ENCODE data around the gene SLC2A4. TPM values are rescaled to one million over a fixed set of nuclear protein-coding genes. Genes with fewer than 3 reads are reported as not detected.
A peak's percentile ranks its signal among the peaks of the same experiment; 100 is the strongest.

Gene SLC2A4
- total and polyA plus RNA-seq, 2 donors from 2014 or later = 2.8 to 4.2 TPM

GRCh38 chr17:7296189-7296861, 14.8 kb downstream of the SLC2A4 start:
- FAIRE-seq (no peak), DNase-seq (peak; percentile 85 to 94 (median 90))
- Histone ChIP-seq H3K27me3 (ENCODE audit: control insufficient read depth, insufficient read depth, low read length) (peaks cover 3% of the 10 kb centered on the region), H3K27ac (ENCODE audit: low read depth in 2 of 2, low read length in 2 of 2) (peak overlapping the region in 1 of 2 donors; percentile 41), H3K4me1 (ENCODE audit: control insufficient read depth in 2 of 3, insufficient read depth in 2 of 3, low read depth in 1 of 3, low read length in 3 of 3) (peaks cover 0 to 15% (median 14%) of the 10 kb centered on the region in 3 donors), H3K9me3 (ENCODE audit: control insufficient read depth in 2 of 3, insufficient read depth in 1 of 3, low read length in 3 of 3) (no peaks in the 10 kb centered on the region), H3K36me3 (ENCODE audit: control insufficient read depth in 2 of 3, insufficient read depth in 3 of 3, low read length in 3 of 3) (no peaks in the 10 kb centered on the region), H3K4me3 (ENCODE audit: low read length in 3 of 3) (peak overlapping the region in 1 of 3 donors; percentile 20), H3K9ac (ENCODE audit: low read length in 3 of 3) (peak overlapping the region in 1 of 3 donors; percentile 22)
- peak; percentile 99 for TF ChIP-seq CTCF (IDR thresholded peaks at IDR 0.05; ENCODE audit: borderline replicate concordance, extremely low read depth, insufficient read depth)
- intact Hi-C loops (cut with DNase I) = no loop called here

GRCh38 chr17:7304179-7304578, 22.7 kb downstream of the SLC2A4 start:
- Histone ChIP-seq H3K27me3 (ENCODE audit: control insufficient read depth, insufficient read depth, low read length) (no peaks in the 10 kb centered on the region), H3K4me3 (ENCODE audit: low read length in 3 of 3) (no peak overlapping the region), H3K36me3 (ENCODE audit: control insufficient read depth in 2 of 3, insufficient read depth in 3 of 3, low read length in 3 of 3) (no peaks in the 10 kb centered on the region), H3K9me3 (ENCODE audit: control insufficient read depth in 2 of 3, insufficient read depth in 1 of 3, low read length in 3 of 3) (no peaks in the 10 kb centered on the region), H3K27ac (ENCODE audit: low read depth in 2 of 2, low read length in 2 of 2) (no peak overlapping the region), H3K9ac (ENCODE audit: low read length in 3 of 3) (no peak overlapping the region), H3K4me1 (ENCODE audit: control insufficient read depth in 2 of 3, insufficient read depth in 2 of 3, low read depth in 1 of 3, low read length in 3 of 3) (peaks cover 0 to 4% (median 0%) of the 10 kb centered on the region in 3 donors)
- intact Hi-C loops (cut with DNase I) = no loop called here
- FAIRE-seq = no peak
- no peak for TF ChIP-seq CTCF (IDR thresholded peaks at IDR 0.05; ENCODE audit: borderline replicate concordance, extremely low read depth, insufficient read depth)
- no peak for DNase-seq

- H3K4me1 ChIP-seq (ENCODE audit: control insufficient read depth in 2 of 3, insufficient read depth in 2 of 3, low read depth in 1 of 3, low read length in 3 of 3) = peaks cover 0 to 9% (median 0%) of the 10 kb centered on the region in 3 donors
- H3K4me3 ChIP-seq (ENCODE audit: low read length in 3 of 3) = peak within 1 kb of the TSS; percentile 80 to 95 (median 91)
- peaks cover 7 to 23% (median 23%) of the 10 kb centered on the region in 3 donors for H3K36me3 ChIP-seq (ENCODE audit: control insufficient read depth in 2 of 3, insufficient read depth in 3 of 3, low read length in 3 of 3)
- no peaks in the 10 kb centered on the region for H3K27me3 ChIP-seq (ENCODE audit: control insufficient read depth, insufficient read depth, low read length)
- H3K9me3 ChIP-seq (ENCODE audit: control insufficient read depth in 2 of 3, insufficient read depth in 1 of 3, low read length in 3 of 3) = no peaks in the 10 kb centered on the region
- no peak for TF ChIP-seq CTCF (IDR thresholded peaks at IDR 0.05; ENCODE audit: borderline replicate concordance, extremely low read depth, insufficient read depth)
- FAIRE-seq = peak; percentile 44
- intact Hi-C loops (cut with DNase I) = no loop called here
- peak; percentile 100 for DNase-seq
- peak within 1 kb of the TSS; percentile 73 to 94 (median 92) for H3K9ac ChIP-seq (ENCODE audit: low read length in 3 of 3)
- H3K27ac ChIP-seq (ENCODE audit: low read depth in 2 of 2, low read length in 2 of 2) = peak within 1 kb of the TSS; percentile 98
Measured at GRCh38 chr17:7306911-7307685, 25.6 kb downstream of the SLC2A4 start, which contains the start of gene EIF5A. EIF5A (plus strand) TSS chr17:7307628; CDS start chr17:7309636, 2,008 bp downstream.

Data from kidney (tissue), 14 donors.